GM19372 (cell line): ENCODE data around the gene CX3CL1.
"Not testable (repeated sequence)": the region's sequence is repeated elsewhere in the genome, so short reads cannot be mapped to it uniquely, and the experiment has no call there.

Experiments used
- ATAC-seq: cut with Tn5 transposase; IDR thresholded peaks from one replicate; pipeline ENCODE4 v1.9.1; 2021; ENCODE audit warnings: mild to moderate bottlenecking, low read depth, moderate library complexity; ENCODE audit not compliant: unreplicated experiment

The CX3CL1 gene

DNA sequence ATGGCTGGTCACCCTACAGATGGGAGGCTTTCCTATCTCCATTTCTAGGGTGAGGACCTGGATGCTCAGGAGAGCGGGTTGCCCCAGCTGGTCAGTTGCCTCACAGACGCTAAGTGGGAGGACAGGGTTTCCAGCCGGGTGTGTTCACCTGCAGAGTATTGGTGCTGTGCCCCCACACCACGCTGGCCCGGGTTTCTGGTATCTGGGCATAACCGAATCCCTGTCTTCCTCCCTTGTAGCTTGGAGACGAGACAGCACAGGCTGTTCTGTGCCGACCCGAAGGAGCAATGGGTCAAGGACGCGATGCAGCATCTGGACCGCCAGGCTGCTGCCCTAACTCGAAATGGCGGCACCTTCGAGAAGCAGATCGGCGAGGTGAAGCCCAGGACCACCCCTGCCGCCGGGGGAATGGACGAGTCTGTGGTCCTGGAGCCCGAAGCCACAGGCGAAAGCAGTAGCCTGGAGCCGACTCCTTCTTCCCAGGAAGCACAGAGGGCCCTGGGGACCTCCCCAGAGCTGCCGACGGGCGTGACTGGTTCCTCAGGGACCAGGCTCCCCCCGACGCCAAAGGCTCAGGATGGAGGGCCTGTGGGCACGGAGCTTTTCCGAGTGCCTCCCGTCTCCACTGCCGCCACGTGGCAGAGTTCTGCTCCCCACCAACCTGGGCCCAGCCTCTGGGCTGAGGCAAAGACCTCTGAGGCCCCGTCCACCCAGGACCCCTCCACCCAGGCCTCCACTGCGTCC, 9.7 kb downstream of the CX3CL1 start:
- ATAC-seq = no peak

DNA sequence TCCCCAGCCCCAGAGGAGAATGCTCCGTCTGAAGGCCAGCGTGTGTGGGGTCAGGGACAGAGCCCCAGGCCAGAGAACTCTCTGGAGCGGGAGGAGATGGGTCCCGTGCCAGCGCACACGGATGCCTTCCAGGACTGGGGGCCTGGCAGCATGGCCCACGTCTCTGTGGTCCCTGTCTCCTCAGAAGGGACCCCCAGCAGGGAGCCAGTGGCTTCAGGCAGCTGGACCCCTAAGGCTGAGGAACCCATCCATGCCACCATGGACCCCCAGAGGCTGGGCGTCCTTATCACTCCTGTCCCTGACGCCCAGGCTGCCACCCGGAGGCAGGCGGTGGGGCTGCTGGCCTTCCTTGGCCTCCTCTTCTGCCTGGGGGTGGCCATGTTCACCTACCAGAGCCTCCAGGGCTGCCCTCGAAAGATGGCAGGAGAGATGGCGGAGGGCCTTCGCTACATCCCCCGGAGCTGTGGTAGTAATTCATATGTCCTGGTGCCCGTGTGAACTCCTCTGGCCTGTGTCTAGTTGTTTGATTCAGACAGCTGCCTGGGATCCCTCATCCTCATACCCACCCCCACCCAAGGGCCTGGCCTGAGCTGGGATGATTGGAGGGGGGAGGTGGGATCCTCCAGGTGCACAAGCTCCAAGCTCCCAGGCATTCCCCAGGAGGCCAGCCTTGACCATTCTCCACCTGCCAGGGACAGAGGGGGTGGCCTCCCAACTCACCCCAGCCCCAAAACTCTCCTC, 10.4 kb downstream of the CX3CL1 start:
- ATAC-seq = no peak

DNA sequence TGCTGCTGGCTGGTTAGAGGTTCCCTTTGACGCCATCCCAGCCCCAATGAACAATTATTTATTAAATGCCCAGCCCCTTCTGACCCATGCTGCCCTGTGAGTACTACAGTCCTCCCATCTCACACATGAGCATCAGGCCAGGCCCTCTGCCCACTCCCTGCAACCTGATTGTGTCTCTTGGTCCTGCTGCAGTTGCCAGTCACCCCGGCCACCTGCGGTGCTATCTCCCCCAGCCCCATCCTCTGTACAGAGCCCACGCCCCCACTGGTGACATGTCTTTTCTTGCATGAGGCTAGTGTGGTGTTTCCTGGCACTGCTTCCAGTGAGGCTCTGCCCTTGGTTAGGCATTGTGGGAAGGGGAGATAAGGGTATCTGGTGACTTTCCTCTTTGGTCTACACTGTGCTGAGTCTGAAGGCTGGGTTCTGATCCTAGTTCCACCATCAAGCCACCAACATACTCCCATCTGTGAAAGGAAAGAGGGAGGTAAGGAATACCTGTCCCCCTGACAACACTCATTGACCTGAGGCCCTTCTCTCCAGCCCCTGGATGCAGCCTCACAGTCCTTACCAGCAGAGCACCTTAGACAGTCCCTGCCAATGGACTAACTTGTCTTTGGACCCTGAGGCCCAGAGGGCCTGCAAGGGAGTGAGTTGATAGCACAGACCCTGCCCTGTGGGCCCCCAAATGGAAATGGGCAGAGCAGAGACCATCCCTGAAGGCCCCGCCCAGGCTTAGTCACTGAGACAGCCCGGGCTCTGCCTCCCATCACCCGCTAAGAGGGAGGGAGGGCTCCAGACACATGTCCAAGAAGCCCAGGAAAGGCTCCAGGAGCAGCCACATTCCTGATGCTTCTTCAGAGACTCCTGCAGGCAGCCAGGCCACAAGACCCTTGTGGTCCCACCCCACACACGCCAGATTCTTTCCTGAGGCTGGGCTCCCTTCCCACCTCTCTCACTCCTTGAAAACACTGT, 11.3 kb downstream of the CX3CL1 start:
- ATAC-seq = no peak

DNA sequence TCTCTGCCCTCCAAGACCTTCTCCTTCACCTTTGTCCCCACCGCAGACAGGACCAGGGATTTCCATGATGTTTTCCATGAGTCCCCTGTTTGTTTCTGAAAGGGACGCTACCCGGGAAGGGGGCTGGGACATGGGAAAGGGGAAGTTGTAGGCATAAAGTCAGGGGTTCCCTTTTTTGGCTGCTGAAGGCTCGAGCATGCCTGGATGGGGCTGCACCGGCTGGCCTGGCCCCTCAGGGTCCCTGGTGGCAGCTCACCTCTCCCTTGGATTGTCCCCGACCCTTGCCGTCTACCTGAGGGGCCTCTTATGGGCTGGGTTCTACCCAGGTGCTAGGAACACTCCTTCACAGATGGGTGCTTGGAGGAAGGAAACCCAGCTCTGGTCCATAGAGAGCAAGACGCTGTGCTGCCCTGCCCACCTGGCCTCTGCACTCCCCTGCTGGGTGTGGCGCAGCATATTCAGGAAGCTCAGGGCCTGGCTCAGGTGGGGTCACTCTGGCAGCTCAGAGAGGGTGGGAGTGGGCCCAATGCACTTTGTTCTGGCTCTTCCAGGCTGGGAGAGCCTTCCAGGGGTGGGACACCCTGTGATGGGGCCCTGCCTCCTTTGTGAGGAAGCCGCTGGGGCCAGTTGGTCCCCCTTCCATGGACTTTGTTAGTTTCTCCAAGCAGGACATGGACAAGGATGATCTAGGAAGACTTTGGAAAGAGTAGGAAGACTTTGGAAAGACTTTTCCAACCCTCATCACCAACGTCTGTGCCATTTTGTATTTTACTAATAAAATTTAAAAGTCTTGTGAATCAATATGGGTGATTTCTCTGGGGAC, 12.2 kb downstream of the CX3CL1 start:
- ATAC-seq = no peak

DNA sequence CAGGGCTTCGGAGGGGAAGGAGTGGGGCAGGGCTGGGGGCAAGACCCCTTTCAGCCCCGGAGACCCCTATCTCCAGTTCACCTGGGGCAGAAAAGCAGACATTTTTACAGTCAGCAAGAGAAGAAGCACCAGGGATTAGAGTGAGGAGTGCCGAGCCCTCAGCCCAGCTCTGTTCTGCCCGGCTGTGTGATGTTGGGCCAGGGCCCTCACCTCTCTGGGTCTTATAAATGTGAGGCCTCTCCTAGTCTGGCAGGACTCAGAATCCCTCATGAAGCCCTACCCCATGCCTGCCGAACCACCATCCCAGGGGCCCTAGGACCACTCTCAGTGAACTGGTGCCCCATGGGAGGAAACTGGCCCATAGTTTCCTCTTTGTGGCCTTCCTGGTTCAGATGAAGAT, 12.8 kb downstream of the CX3CL1 start:
- ATAC-seq = no peak

DNA sequence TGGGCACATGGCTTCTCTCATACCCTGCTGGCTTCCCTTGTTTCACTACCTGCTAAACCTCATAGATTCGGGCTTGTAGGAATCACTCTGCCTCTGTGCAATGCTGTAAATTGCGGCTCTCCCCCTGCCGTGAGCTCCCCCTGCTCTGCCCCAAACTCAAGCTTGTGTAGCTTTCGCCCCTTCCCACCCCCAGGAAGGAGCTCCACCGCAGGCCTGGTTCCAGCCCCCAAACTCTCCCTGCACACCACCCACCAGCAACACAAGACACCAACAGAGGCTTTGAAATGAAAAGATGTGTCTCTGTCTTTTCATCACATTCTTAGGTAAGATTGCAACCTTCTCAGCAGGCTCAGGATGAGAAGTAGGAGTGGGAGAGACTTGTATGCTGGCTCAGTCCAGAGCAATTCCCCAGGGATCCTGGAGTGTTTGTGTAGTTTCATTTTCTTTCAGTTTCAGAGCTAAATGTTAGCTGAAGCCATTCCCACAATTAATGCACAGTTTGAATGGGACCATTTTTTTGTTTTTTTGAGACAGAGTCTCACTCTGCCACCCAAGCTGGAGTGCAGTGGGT, 14.2 kb downstream of the CX3CL1 start:
- no peak for ATAC-seq

DNA sequence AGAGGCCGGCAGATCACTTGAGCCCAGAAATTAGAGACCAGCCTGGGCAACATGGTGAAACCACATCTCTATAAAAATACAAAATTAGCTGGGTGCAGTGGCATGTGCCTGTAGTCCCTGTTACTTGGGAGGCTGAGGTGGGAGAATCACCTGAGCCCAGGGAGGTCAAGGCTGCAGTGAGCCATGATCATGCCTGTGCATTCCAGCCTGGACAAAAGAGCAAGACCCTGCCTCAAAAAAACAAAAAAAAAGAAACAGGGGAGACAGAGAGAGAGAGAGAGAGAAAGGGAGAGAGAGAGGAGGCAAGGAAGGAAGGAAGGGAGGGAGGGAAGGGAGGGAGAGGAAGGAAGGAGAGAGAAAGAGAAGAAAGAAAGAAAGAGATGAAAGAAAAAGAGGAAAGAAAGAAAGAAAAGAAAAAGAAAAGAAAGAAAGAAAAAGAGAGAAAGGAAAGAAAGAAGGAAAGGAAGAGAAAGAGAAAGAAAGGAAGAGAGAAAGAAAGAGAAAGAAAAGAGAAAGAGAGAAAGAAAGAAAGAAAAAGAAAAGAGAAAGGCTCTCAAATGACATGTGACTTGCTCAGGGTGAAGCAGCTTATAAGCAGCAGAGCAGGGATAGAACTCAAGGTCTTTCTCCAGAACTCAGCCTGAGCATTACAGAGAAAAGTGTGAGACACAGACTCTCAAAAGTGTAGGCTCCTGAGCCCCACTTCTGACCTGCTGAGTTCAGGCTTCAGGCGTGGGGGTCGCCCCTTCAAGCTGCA, 15.5 kb downstream of the CX3CL1 start:
- ATAC-seq = no peak

DNA sequence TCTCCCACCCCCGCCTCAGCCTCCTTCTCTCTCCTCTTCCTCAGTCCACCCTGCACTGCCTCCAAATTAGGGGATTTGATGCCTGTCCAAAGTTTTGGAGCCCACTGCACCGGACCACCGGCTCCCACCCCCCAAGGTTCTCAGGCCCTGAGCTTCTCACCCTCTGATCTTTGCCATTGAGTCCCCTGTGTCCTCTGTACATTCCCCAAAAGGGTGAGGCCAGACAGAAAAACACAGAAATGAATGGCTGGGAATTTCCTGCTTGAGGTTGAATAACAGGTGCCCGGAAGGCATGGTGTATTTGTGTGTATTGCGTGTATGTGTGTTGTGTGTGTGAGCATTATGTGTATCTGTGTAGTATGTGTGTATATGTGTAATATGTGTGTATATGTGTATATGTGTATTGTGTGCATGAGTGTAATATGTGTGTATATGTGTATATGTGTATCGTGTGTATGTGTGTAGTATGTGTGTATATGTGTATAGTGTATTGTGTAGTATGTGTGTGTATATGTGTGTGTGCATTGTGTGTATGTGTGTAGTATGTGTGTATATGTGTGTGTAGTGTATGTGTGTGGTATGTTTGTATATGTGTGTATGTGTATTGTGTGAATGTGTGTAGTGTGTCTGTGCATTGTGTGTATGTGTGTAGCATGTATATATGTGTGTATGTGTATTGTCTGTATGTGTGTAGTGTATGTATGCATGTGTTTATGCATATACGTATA, 16.2 kb downstream of the CX3CL1 start:
- no peak for ATAC-seq

DNA sequence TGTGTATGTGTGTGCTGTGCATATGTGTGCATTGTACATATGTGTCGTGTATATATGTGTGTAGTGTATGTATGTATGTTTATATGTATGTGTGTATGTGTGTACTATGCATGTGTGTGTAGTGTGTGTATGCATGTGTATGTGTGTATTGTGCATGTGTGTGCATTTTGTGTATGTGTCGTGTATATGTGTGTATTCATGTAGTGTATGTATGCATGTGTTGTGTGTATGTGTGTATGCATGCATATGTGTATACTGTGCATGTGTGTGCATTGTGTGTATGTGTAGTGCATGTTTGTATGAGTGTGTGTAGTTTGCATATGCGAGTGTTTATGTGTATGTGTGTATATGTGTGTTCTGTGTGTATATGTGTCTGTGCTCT, 16.8 kb downstream of the CX3CL1 start:
- ATAC-seq = no peak

DNA sequence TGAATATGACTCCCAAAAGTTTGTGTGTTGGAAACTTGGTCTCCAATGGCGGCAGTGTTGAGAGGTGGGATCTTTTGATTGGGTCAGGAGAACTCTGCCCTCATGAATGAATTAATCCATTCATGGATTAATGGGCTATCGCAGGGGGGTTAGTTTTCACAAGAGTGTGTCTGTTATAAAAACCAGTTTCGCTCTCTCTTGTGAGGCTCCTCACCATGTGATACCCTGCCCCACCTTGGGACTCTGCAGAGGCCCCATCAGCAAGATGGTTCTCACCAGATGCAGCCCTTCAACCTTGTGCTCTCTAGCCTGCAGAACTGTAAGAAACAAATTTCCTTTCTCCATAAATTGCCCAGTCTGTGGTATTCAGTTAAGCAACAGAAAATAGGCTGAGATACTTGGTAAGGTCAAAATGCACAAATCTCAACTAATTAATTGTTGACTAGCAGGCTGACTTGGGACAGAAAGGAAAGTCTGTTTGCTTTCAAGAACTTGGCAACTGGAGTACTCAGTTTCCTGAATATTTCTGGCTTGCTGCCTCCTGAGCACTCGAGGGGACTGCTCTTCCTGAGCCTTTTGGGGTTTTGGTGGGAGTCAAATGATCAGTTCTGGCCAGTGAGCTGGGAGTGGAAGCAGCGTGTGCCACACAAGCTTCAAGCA, 18.5 kb downstream of the CX3CL1 start:
- no peak for ATAC-seq

DNA sequence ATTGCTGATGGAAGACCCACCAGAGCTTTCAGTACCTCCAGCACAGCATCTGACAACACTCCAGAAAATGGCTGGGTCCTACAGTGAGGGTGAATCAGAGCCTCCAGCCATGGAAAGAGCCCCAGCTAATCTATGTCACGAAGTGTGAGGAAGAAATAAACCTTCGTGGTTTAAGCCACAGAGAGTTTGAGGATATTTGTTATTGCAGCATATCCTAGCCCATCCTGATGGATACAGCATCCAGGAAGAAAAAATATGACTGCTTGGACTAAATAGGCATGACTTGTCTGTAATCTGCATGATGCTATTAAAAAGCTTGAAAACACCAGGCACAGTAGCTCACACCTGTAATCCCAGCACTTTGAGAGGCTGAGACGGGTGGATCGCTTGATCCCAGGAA, 19.0 kb downstream of the CX3CL1 start:
- ATAC-seq = no peak

DNA sequence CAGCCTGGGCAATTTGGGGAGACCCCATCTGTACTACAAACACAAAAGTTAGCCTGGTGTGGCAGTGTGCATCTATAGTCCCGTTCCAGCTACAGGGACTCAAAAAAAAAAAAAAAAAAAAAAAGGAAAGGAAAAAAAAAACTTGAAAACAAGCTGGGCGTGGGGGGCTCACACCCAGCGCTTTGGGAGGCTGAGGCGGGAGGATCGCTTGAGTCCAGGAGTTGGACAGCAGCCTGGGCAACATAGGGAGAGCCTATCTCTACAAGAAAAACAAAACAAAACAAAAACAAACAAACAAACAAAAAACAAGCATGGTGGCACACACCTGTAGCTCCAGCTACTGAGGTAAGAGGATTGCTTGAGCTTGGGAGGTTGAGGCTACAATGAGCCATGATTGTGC, 19.4 kb downstream of the CX3CL1 start:
- ATAC-seq = no peak

DNA sequence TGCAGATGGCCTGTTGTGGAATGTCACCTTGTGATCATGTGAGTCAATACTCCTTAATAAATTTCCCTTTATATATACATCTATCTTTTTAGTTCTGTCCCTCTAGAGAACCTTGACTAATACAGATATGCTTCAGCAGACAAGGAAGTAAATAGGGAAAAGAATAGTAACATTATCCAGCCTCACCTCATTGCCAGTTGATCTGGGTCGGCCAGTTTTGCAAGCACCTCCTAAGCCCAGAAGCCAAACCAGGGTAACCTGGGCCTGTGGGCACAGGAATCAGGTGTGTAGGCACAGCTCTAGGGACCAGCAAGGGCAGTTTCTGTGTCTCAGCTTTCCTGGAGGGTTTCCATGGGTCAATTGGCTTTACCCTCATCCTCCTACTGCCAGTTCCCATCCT, 20.4 kb downstream of the CX3CL1 start:
- ATAC-seq = no peak

DNA sequence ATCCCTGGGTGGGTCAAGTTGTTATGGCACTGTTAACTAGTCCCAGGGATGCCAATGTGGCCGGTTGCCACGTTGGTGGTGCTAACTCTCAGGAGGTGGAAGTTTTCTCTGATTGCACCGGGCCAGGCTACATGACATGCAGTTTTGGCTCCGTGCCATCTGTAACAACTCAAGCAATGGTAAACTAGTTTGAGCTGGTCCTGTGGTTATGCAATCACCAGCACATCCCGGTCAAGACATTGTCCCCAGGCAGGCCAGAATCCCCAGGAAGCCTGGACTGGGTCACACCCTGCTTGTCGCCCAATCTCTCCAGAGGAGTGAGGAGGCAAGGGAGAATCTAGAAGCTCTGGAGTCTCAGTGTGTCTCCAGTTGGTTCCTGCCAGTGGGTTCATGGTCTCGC, 22.2 kb downstream of the CX3CL1 start:
- no peak for ATAC-seq

DNA sequence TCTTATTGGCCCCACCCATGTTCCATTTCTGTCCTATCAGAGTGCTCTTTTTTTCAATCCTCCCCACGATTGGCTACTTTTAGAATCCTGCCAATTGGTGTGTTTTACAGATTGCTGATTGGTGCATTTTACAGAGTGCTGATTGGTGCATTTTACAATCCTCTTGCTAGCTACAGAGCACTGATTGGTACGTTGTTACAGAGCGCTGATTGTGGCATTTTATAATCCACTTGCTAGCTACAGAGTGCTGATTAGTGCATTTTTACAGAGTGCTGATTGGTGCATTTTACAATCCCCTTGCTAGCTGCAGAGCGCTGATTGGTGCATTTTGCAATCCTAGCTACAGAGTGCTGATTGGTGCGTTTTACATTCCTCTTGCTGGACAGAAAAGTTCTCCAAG, 22.7 kb downstream of the CX3CL1 start:
- no peak for ATAC-seq

DNA sequence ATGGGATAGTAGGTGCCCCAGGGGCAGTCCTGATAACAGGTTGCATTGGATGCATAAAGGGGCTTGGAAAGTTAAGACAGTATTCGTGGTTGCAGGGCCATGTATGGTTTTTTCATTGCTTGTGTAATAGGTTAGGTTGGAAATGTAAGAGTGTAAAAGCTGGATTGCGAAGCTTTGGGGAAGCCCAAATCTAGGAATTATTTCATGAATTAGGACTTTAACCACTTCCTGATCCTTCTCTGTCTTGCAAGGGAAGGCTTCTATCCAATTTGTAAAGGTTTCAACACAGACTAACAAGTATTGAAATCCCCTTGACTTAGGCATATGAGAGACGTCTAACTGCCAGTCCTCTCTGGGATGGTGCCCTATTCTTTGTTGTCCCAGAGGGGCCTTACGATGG, 24.5 kb downstream of the CX3CL1 start:
- ATAC-seq = no peak

DNA sequence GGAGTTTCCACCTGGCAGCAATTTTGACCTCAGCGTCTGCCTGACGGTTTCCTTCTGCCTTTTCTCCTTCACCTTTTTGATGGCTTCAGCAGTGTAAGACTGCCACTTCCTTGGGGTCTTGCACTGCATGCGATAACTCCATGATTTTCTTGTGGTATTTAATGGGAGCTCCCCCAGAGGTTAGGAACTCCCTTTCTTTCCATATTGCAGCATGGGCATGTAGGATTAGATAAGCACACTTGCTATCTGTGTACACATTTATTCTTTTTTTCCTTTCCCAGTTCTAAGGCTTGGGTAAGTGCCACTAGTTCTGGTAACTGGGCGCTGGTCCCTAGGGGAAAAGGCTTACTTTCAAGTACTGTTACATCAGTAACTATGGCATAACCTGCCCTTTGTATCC, 25.2 kb downstream of the CX3CL1 start:
- ATAC-seq = not testable (repeated sequence)
